Measurements from ENCODE around the gene MDM2.

Gene MDM2

DNA sequence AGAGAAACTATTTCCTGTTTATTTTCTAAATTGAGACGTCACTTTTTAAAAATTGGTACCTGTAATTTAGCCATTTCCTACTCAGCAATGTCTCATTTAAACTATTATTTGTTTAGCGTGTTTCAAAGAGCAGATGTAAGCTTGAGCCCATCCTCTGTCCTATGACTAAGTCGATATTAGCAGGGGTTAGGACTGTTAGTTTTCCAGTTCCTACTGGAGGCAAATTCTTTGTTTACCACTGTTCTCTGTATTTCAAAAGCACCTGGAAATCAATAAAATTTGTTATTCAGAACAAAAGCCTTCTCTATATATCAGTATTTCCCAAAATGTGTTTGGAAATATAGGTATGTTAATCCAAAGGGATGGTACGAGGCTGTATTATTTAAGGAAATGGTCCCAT lies 42.4 kb downstream of the MDM2 start:
- no peak for DNase-seq (ENCODE audit: low spot score)
- FAIRE-seq, result no peak

GRCh38 chr12:68851592-68852306 lies 43.8 kb downstream of the MDM2 start:
- FAIRE-seq (no peak), DNase-seq (ENCODE audit: low spot score) (no peak)

- DNase-seq (ENCODE audit: low spot score) (no peak), FAIRE-seq (no peak)
Measured at GRCh38 chr12:68853396-68854077, 45.6 kb downstream of the MDM2 start.

DNA sequence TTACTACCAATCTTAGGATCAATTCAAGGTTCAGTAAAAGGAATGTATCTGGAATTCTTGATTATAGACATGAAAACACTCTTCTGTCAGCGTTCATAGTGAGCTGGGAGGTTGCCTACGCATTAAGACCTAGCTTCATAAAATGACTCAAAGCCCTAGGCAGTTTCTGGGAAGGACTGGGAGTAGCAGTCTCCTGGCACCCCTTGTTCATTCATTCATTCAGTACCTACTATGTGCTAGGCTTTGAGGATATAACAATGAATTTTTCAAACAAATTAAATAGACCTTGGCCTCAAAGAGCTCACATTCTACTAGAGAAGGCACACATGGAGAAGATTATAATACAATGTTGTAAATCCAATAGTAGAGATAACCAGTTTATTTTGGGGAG lies 46.1 kb downstream of the MDM2 start:
- DNase-seq (ENCODE audit: low spot score) (no peak), FAIRE-seq (no peak)

DNA sequence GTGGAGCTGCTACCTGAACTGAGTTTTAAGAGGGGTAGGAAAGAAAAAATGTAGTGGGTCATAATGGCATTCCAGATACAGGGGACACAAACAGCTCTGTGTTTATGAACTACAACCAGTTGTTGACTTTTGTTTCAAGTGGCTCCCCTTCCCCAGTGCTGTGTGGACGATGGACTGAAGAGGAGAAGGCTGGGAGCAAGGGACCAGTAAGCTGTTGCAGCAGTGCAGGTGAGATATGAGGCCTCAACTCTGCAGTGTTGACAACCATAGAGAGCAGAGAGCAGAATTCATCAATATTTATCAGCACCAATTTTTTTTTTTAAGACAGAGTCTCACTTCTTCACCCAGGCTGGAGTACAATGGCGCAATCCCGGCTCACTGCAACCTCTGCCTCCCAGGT lies 46.6 kb downstream of the MDM2 start:
- DNase-seq (ENCODE audit: low spot score) (no peak), FAIRE-seq (no peak)

DNA sequence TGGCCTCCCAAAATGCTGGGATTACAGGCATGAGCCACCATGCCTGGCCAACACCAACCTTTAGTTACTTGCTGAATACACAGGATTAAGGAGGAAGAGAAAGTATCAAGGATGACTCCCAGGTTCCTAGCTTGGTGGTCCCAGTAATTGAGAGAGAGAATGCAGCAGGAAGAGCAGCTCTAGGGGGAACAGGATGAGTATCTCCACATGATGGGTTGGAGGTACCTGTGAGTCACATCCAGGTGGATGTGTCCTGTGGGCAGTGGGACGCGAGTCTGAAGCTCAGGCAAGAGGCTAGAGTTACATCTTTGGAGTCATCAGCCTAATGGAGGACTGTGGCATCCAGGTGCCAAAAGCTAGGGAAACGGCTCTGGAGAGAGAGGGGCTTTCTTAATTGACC lies 47.1 kb downstream of the MDM2 start:
- FAIRE-seq (no peak), DNase-seq (ENCODE audit: low spot score) (no peak)

DNA sequence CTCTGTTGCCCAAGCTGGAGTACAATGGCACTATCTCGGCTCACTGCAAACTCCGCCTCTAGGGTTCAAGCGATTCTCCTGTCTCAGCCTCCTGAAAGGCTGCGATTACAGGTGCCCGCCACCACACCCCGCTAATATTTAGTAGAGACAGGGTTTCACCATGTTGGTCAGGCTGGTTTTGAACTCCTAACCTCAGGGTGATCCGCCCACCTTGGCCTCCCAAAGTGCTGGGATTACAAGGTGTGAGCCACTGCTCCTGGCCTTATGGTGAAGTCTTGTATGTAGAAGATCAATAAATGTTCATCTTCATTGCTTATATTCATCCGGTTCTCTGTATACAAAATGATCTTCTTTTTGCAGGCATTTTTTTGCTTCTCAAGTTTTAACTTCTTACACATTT lies 47.8 kb downstream of the MDM2 start:
- no peak for FAIRE-seq
- no peak for DNase-seq (ENCODE audit: low spot score)

- DNase-seq (ENCODE audit: low spot score) (no peak), FAIRE-seq (no peak)
Measured at GRCh38 chr12:68856510-68856909, 48.5 kb downstream of the MDM2 start.

DNA sequence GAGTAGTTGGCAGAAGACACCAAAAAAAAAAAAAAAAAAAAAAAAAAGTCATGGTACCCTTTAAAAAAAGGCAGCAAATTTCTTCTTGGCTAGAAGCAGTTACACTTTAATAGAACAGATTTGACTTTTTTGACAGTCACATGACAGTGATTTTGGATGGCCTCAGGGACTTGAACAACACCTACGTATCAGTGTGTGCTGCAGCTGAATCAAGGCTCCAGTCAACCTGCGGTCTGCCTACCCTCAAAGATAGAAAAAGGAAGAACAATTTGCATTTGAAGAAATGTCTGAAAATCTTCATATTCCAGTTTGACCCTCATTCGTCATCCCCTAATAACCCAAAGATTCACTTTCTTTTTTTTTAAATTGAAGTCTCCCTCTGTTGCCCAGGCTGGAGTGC lies 53.9 kb downstream of the MDM2 start:
- FAIRE-seq (no peak), DNase-seq (ENCODE audit: low spot score) (no peak)

GRCh38 chr12:68863109-68863770 lies 55.3 kb downstream of the MDM2 start:
- DNase-seq (ENCODE audit: low spot score) (no peak), FAIRE-seq (no peak)

GRCh38 chr12:68863886-68864454 lies 56.0 kb downstream of the MDM2 start:
- FAIRE-seq, result peak; percentile 27

DNA sequence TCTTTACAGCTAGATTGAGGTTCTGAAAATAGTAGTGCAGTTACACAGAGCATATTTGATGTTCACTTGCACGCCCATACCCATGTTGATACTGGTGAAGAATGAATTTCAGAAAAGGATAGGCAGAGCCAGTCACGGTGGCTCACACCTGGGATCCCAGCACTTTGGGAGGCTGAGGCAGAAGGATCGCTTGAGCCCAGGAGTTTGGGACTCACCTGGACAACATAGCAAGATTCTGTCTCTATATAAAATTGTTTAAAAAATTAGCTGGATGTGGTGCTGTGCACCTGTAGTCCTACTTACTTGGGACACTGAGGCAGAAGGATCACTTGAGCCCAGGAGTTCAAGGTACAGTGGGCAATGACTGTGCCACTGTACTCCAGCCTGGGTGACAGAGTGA lies 56.6 kb downstream of the MDM2 start:
- DNase-seq (ENCODE audit: low spot score) (no peak), FAIRE-seq (no peak)

More at GRCh38 chr12:68863886-68864454, 56.0 kb downstream of the MDM2 start:
- DNase-seq (ENCODE audit: low spot score), result peak; percentile 24

- no peak for DNase-seq (ENCODE audit: low spot score)
- no peak for FAIRE-seq
Measured at GRCh38 chr12:68865399-68866164, 57.6 kb downstream of the MDM2 start.

- DNase-seq (ENCODE audit: low spot score) (no peak), FAIRE-seq (no peak)
Measured at GRCh38 chr12:68866950-68867349, 59.0 kb downstream of the MDM2 start.

DNA sequence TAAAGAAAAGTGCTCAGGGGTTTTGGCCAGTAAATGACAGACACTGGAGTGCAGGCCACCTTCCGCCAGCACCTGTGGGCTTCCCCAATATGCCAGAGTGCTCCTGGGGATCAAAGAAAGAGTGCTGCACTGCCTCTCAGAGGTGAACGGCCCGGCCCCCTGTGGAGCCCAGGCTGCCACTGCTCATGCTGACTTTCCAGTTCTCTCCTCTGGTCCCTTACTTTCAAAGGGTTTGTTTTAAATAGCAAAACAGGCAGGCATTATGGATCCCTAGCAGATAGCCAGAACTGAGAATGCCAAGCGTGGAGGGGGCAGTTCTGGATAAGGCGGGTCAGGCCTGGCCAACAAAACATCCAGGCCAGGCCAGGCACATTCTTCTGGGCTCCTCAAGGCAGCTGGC lies 59.6 kb downstream of the MDM2 start:
- FAIRE-seq (no peak), DNase-seq (ENCODE audit: low spot score) (no peak)

DNA sequence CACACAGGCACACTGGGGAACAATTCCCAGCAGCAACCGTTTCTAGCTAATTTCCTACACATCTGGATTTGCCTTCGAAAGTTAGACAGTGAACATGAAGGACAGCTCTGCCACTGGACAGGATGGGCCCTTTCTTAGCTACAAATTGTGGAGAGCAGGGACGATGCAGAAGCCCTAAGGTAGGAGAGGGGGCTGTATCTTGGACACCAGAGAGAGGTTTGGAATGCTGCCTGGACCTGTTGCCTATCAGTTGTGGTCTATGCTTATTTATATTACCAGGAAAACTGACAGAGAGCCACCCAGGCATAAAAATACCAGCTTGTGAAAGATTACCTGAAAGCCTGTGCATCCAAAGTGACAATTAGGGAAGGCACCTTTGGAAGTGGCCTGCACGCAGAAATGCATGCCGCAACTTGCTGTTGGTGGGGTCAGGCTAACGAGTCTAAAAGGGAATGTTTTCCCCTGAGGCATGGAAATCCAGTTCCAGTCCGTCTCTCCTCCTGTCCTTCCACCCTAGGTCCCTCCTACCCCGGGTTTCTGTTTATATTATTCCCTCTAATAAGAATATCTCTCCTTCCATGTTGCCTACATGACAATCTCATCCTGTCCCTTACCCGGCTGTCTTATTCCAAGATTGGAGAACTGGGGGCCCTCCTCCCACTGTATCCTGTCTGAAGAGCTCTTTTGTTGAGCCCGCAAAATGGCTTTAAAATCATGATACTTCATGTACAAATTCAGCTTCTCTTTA lies 60.2 kb downstream of the MDM2 start:
- no peak for FAIRE-seq

GRCh38 chr12:68870011-68870410 lies 62.0 kb downstream of the MDM2 start:
- no peak for FAIRE-seq
- no peak for DNase-seq (ENCODE audit: low spot score)

More for the DNA sequence above, 60.2 kb downstream of the MDM2 start:
- DNase-seq (ENCODE audit: low spot score), result no peak

GRCh38 chr12:68870443-68870842 lies 62.5 kb downstream of the MDM2 start:
- FAIRE-seq (no peak), DNase-seq (ENCODE audit: low spot score) (no peak)

GRCh38 chr12:68871396-68871795 lies 63.4 kb downstream of the MDM2 start:
- no peak for DNase-seq (ENCODE audit: low spot score)
- FAIRE-seq, result no peak

DNA sequence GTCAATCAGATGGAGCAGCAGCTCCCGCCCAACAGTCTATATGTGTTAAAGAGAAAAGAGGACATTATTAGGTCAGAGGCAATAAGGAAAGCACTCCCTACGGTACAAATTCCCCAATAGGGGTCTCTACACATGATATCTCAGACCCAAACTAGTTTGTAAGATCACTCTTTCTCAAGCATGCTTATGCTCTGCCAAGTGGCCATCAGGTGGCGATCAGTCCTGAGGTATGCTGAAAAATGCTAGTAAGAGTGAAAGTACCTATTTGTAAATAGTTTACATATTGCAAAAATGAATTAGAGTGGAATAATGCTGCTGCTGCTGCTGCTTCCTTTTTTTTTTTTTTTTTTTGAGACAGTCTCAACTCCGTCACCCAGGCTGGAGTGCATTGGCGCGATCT lies 63.9 kb downstream of the MDM2 start:
- FAIRE-seq, result no peak
- no peak for DNase-seq (ENCODE audit: low spot score)

GRCh38 chr12:68873316-68873715 lies 65.3 kb downstream of the MDM2 start:
- DNase-seq (ENCODE audit: low spot score), result no peak
- FAIRE-seq, result no peak
